Naive B cell (primary cell): Measurements from ENCODE around the gene PARP12. TPM values are rescaled to one million over a fixed set of nuclear protein-coding genes. Genes with fewer than 3 reads are reported as not detected.

Experiments used
- polyA plus RNA-seq, 6 donors: library from polyadenylated mRNA; unstranded; fragments of 300-500 nt; fragmentation: Illumina TruSeq; gene quantifications; one replicate each; pipeline ENCODE4 v1.2.3, GENCODE V29; 2021; ENCODE audit warnings: low read depth in 6 of 6

The PARP12 gene
- polyA plus RNA-seq, 6 donors from 2014 or later: 40.5 to 61.1 (median 47.6) TPM

Other genes starting within 250 kb of the PARP12 start
- 1 to 10 TPM in 5 of 6 donors, under 1 TPM in 1; 0.57 to 4.2 (median 2.5) TPM for gene TBXAS1, start 233.7 kb downstream of the PARP12 start, polyA plus RNA-seq
- 10 to 100 TPM in 1 of 6 donors, 1 to 10 TPM in 5; 5.8 to 10.1 (median 8.9) TPM for gene KDM7A, start 114.0 kb upstream of the PARP12 start, polyA plus RNA-seq